HG02852 (cell line): Measurements from ENCODE around the gene SPEM2.
A peak's percentile ranks its signal among the peaks of the same experiment; 100 is the strongest.

Source experiments
- ATAC-seq: cut with Tn5 transposase; IDR thresholded peaks from one replicate; pipeline ENCODE4 v1.9.1; 2021; ENCODE audit warnings: mild to moderate bottlenecking, moderate library complexity; ENCODE audit not compliant: unreplicated experiment

Gene SPEM2

GRCh38 chr17:7403727-7403976, 21.8 kb upstream of the SPEM2 start:
- no peak for ATAC-seq

GRCh38 chr17:7403977-7404736, 21.3 kb upstream of the SPEM2 start, which contains the start of gene TMEM256:
TSS of gene TMEM256 (minus strand) at chr17:7404097. CDS start at chr17:7404084, 13 bp downstream.
- ATAC-seq: peak; percentile 93

- ATAC-seq: peak; percentile 2
These were observed 20.6 kb upstream of the SPEM2 start for GRCh38 chr17:7404737-7405349.

- no peak for ATAC-seq
These were observed 19.8 kb upstream of the SPEM2 start for GRCh38 chr17:7405350-7406234.

- ATAC-seq: no peak
These were observed 19.1 kb upstream of the SPEM2 start for GRCh38 chr17:7406235-7406825.

DNA sequence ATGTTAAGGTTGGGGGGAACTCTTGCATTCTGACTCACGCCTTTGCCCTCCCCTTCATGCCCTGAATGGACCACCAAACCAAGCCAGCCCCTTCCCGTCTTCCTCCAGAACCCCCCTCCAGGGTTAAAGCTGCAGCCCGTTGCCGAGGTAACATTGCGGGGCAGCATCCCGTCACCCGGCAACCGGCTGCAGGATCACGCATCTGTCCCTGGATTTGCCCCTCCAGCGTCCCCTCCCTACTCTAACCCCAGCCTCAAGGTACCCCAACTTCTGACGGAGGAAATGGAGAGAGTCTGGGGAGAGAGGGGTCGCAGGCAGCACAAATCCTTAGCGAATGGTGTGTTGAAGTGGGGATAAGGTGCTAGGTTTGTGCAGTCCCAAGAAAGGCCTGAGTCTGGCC, 18.3 kb upstream of the SPEM2 start:
- ATAC-seq: no peak

- no peak for ATAC-seq
These were observed 17.7 kb upstream of the SPEM2 start, which contains the start of gene NLGN2 for GRCh38 chr17:7407485-7408251. TSS of gene NLGN2 (plus strand) at chr17:7407845. CDS start at chr17:7408256, 411 bp downstream.

DNA sequence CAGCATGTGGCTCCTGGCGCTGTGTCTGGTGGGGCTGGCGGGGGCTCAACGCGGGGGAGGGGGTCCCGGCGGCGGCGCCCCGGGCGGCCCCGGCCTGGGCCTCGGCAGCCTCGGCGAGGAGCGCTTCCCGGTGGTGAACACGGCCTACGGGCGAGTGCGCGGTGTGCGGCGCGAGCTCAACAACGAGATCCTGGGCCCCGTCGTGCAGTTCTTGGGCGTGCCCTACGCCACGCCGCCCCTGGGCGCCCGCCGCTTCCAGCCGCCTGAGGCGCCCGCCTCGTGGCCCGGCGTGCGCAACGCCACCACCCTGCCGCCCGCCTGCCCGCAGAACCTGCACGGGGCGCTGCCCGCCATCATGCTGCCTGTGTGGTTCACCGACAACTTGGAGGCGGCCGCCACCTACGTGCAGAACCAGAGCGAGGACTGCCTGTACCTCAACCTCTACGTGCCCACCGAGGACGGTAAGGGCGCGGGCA, 17.1 kb upstream of the SPEM2 start:
- ATAC-seq: no peak

DNA sequence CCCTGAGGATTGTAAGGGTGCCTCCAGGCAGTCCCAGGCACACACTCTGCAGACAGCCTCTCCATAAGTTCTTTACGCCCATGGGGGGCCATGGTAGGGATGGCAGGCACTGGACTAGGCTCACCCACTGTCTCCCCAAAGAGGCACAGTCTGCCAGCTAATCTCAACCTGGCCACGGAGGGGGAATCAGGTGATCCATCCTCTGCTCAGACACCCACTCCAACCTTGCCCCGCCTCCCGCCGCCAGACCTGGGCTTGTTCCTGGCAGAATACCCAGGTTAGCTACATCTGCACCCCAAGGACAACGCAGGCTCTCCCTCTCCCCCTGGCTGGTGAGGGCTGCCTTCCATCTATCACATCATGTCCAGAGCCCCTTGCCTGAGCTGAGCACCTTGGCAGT, 16.6 kb upstream of the SPEM2 start:
- ATAC-seq: no peak

DNA sequence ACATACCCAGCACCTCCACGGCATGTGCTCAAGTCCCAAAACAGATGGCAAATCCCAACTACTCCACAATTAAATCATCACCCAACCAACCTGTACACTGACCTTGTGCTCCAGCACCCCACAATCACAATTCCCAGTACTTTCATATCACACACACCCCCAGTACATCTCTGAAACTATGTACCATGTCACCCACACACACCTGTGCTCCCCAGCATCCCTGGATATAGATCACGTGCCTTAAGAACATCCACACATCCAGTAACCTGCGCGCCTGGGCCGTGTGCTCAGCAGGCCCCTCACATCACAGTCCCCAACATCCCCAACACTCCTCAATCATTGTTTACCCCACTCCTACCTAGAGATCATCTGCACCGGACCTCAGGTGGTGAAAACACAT, 15.7 kb upstream of the SPEM2 start:
- ATAC-seq: no peak

DNA sequence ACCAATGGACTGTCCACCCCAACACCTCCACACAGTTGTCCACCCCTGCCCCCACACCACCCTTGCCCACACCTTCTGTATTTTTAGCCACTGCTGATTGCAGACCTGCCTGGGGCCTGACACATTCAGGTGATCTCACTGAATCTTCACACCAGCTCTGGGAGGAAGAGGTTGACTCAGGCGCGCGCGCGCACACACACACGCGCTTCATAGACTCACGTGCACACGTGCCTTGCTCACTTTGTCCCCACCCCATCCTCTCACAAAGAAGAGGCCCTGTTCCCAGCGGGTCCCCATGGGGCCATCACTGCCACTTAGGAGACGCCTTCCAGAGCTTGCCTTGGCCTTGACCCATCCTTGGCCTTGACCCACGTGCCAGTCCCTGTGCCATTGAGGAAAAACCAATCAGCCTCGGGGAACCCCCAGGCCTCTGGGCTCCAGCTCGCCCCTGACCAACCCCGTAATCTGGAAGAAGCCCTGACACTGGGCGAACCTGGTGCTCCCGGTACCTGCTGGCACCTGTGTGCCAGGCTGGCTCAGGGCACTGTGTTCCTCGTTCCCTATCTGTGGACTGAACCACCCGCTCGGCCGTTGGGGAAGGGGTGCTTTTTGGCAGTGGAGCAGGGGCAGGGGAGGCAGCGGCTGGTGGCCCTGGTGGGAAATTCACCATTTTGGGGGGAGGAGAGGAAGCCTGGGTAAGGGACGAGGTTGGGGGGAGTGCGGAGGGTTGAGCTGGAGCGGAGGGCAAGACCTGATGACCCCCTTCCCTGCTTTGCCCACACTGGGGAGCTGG, 14.6 kb upstream of the SPEM2 start:
- no peak for ATAC-seq

DNA sequence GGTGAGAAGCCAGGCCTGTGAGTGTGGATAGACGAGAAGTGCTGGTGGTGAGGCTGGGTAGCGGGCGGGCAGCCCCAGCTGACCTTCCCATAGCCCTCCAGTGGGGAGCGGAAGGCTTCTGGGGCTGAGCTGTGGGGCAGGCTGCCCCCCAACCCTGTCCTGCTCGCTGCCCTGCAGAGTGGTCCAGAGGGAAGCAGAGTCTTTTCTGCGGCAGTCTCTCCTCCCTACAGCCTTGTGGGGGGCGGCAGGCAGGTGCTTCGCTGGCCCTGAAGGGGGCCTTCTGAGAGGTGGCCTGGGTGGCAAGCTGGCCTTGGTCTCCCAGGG, 14.0 kb upstream of the SPEM2 start:
- no peak for ATAC-seq

GRCh38 chr17:7413346-7413985, 11.9 kb upstream of the SPEM2 start:
- ATAC-seq: no peak

DNA sequence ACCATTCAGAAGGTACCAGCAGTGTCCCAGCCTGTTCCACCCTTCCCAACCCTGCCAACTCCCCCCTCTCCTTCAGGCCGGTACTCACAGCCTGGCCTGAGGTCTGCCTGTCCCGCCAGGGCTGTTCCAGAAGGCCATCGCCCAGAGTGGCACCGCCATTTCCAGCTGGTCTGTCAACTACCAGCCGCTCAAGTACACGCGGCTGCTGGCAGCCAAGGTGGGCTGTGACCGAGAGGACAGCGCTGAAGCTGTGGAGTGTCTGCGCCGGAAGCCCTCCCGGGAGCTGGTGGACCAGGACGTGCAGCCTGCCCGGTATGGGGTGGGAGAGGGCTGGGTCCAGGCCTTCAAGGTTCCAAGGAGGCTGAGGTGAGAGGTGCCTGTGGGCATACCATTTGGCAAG, 10.6 kb upstream of the SPEM2 start:
- no peak for ATAC-seq

GRCh38 chr17:7415784-7416183, 9.6 kb upstream of the SPEM2 start:
- ATAC-seq: no peak

DNA sequence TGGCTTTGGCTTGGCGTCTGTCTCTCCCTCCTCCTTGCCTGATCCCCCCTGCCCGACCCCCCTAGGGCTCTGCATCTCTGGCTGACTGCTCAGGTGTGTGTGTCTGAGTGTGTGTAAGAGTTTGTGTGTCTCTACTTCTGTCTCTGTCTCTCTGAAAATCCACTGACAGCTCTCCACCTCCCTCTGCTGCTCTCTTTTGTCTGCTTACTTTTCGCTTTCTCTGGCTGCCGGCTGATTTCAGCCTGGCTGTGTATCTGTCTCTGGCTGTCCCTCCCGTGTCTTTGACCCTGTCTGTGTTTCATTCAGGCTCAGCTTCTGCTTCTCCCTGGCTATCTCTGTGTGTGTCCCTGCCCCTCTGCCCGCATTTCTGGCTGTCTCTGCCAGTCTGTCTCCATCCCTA, 9.1 kb upstream of the SPEM2 start:
- no peak for ATAC-seq

GRCh38 chr17:7417056-7417655, 8.3 kb upstream of the SPEM2 start:
- no peak for ATAC-seq

DNA sequence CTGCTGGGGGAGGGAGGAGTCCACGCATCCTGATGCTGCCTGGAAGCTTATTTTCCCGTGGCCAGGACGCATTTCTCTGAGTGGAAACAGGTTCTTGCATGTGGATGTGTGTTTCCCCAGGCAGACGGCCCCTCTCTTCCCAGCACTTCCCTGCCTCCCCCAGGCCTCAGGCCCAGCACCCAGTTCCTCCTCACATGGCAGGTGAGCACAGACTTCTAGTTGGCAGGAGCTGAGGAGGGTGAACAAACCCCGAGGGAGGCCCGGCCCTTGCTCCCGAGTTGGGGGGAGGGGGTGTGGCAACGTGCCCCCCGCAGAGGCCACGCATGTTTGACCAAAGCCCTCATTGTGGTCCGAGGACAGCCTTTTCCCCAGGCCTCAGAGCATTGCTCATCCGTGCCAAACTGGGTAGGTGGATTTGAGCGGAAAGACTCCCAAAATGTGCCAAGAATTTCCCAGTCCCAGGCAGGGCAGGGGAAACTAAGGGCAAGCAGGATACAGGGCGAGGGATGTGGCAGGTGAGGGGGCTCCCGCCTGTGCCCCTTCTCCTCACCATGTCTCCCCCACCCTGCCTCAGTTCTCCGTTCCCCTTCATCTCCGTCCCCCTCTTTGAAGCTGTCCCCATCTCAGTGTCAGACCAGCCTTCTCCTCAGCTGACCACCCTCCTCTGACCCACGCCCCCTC, 6.8 kb upstream of the SPEM2 start:
- no peak for ATAC-seq
